HFFc6 (cell line): ENCODE data around the gene P3R3URF. TPM values are rescaled to one million over a fixed set of nuclear protein-coding genes. Genes with fewer than 3 reads are reported as not detected.
A peak's percentile ranks its signal among the peaks of the same experiment; 100 is the strongest.

ENCODE experiments used
- DNase-seq: peaks from one replicate; pipeline ENCODE4 v3.0.0-alpha.2; 2018
- H3K27ac Mint-ChIP-seq: 2 replicates; pipeline ENCODE4 v1.8.0; 2020; ENCODE audit warnings: mild to moderate bottlenecking, mixed read lengths
- H3K27me3 Mint-ChIP-seq: 2 replicates; pipeline ENCODE4 v1.8.0; 2021; ENCODE audit warnings: mild to moderate bottlenecking, moderate library complexity, mixed read lengths; ENCODE audit not compliant: insufficient read depth
- H3K36me3 Mint-ChIP-seq: 2 replicates; pipeline ENCODE4 v1.8.0; 2021; ENCODE audit warnings: low read depth, mixed read lengths
- H3K4me1 Mint-ChIP-seq: 2 replicates; pipeline ENCODE4 v1.8.0; 2020; ENCODE audit warnings: low read depth, mixed read lengths
- H3K4me3 Mint-ChIP-seq: 2 replicates; pipeline ENCODE4 v1.8.0; 2020; ENCODE audit warnings: mild to moderate bottlenecking, moderate library complexity, mixed read lengths
- H3K9me3 Mint-ChIP-seq: 2 replicates; pipeline ENCODE4 v1.8.0; 2020; ENCODE audit warnings: mild to moderate bottlenecking, mixed read lengths
- total RNA-seq, 6 experiments: library from RNA; stranded (reverse); fragmentation: NEBNext Ultra II Directional; extraction: Animal tissue kit (Norgen Biotek cat#: 25700); gene quantifications; 2 replicates in 1 of 6; 3 replicates in 5 of 6; pipeline ENCODE4 v1.2.3, GENCODE V29; 2021
- TF ChIP-seq, protein P1 (sequence below): fragments of 200-600 bp; sonication (generic); IDR thresholded peaks from 2 replicates; pipeline ENCODE4 v1.5.0; 2021; ENCODE audit warnings: antibody characterized with exemption, mild to moderate bottlenecking

Gene P3R3URF
- total RNA-seq, 6 experiments from 2014 or later = not detected

- TF ChIP-seq, protein P1, sequence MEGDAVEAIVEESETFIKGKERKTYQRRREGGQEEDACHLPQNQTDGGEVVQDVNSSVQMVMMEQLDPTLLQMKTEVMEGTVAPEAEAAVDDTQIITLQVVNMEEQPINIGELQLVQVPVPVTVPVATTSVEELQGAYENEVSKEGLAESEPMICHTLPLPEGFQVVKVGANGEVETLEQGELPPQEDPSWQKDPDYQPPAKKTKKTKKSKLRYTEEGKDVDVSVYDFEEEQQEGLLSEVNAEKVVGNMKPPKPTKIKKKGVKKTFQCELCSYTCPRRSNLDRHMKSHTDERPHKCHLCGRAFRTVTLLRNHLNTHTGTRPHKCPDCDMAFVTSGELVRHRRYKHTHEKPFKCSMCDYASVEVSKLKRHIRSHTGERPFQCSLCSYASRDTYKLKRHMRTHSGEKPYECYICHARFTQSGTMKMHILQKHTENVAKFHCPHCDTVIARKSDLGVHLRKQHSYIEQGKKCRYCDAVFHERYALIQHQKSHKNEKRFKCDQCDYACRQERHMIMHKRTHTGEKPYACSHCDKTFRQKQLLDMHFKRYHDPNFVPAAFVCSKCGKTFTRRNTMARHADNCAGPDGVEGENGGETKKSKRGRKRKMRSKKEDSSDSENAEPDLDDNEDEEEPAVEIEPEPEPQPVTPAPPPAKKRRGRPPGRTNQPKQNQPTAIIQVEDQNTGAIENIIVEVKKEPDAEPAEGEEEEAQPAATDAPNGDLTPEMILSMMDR = peak; percentile 91
- H3K27me3 Mint-ChIP-seq = no peaks in the 10 kb centered on the region
- no peak overlapping the region for H3K27ac Mint-ChIP-seq
- H3K4me3 Mint-ChIP-seq = no peak overlapping the region
- peaks cover 7% of the 10 kb centered on the region; the same call in 1 of the 2 replicates for H3K4me1 Mint-ChIP-seq
- no peaks in the 10 kb centered on the region for H3K9me3 Mint-ChIP-seq
- DNase-seq = peak; percentile 78
- H3K36me3 Mint-ChIP-seq = no peaks in the 10 kb centered on the region
Measured at GRCh38 chr1:46179138-46180081, 3.1 kb upstream of the P3R3URF start.

DNA sequence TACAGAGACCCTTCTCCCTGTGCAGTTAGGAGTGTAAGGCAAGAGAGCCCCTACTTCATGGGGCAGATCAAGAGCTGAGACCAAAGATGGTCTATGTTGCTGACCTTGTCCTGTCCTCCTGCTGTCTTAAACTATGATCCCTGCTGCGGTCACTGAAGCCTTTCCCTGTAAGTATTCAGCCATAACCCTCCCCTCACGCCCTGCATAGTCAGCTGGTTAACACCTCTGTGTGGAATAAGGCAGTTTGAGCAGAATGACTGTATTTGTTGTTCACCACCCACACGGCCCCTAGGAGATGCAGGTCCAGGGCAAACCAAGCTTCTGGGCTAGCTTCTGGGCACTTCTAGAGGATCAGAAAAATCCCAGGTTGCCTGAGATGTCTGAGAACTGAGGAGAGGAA is 1.0 kb downstream of the P3R3URF start:
- no peaks in the 10 kb centered on the region for H3K36me3 Mint-ChIP-seq
- no peak overlapping the region for H3K4me3 Mint-ChIP-seq
- H3K27me3 Mint-ChIP-seq = peaks cover 1% of the 10 kb centered on the region
- TF ChIP-seq, protein P1 = no peak
- H3K9me3 Mint-ChIP-seq = no peaks in the 10 kb centered on the region
- H3K4me1 Mint-ChIP-seq = 0 out of 2 replicates have a peak, but pooled peaks cover 7% of the 10 kb centered on the region
- no peak for DNase-seq
- H3K27ac Mint-ChIP-seq = no peak overlapping the region

GRCh38 chr1:46174448-46175231 is 1.6 kb downstream of the P3R3URF start, which contains the start of gene TSPAN1:
Gene TSPAN1, plus strand, starts transcription at chr1:46175087. Its CDS starts 6,021 bp downstream, at chr1:46181108.
- peaks cover 1% of the 10 kb centered on the region for H3K27me3 Mint-ChIP-seq
- TF ChIP-seq, protein P1 = no peak
- no peak within 1 kb of the TSS for H3K4me3 Mint-ChIP-seq
- H3K36me3 Mint-ChIP-seq = no peaks in the 10 kb centered on the region
- no peak within 1 kb of the TSS for H3K27ac Mint-ChIP-seq
- H3K4me1 Mint-ChIP-seq = 0 out of 2 replicates have a peak, but pooled peaks cover 7% of the 10 kb centered on the region
- DNase-seq = peak; percentile 24
- H3K9me3 Mint-ChIP-seq = no peaks in the 10 kb centered on the region

GRCh38 chr1:46173361-46173856 is 2.9 kb downstream of the P3R3URF start:
- 0 out of 2 replicates have a peak, but pooled peaks cover 7% of the 10 kb centered on the region for H3K4me1 Mint-ChIP-seq
- no peaks in the 10 kb centered on the region for H3K9me3 Mint-ChIP-seq
- DNase-seq = no peak
- no peaks in the 10 kb centered on the region for H3K36me3 Mint-ChIP-seq
- no peak overlapping the region for H3K4me3 Mint-ChIP-seq
- TF ChIP-seq, protein P1 = 0 out of 2 replicates have a peak, but pooled peaks have one; percentile 22
- H3K27me3 Mint-ChIP-seq = peaks cover 3% of the 10 kb centered on the region
- no peak overlapping the region for H3K27ac Mint-ChIP-seq

DNA sequence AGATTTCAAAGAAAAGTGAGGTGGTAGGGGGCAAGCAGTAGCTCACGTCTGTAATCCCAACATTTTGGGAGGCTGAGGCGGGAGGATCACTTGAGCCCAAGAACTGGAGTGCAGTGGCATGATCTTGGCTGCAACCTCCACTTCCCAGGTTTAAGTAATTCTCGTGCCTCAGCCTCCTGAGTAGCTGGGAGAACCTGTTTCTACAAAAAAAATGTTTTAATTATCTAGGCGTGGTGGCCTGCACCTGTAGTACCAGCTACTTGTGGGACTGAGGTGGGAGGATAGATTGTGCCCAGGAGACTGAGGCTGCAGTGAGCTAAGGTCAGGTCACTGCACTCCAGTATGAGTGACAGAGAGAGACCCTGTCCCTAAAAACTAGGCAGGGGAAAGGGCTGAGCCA is 4.0 kb downstream of the P3R3URF start:
- Mint-ChIP-seq H3K36me3 (no peaks in the 10 kb centered on the region), H3K4me3 (no peak overlapping the region), H3K27me3 (peaks cover 9% of the 10 kb centered on the region), H3K4me1 (0 out of 2 replicates have a peak, but pooled peaks cover 2% of the 10 kb centered on the region), H3K27ac (no peak overlapping the region), H3K9me3 (no peaks in the 10 kb centered on the region)
- TF ChIP-seq, protein P1 = no peak
- no peak for DNase-seq
